SK-N-MC (cell line): Measurements from ENCODE around the gene GRB10.

Experiments used
- DNase-seq: peaks from one replicate; pipeline ENCODE4 v3.0.0-alpha.2; 2011; ENCODE audit warnings: low read depth, low spot score
- H3K27ac ChIP-seq: fragments of 200-600 bp; sonication (generic); 2 replicates; pipeline ENCODE4 v1.5.1; 2016; ENCODE audit warnings: mixed run types
- H3K36me3 ChIP-seq: fragments of 200-600 bp; sonication (generic); 2 replicates; pipeline ENCODE4 v1.6.1; 2017; ENCODE audit warnings: antibody characterized with exemption, low read length, mixed read lengths; ENCODE audit not compliant: insufficient read depth
- H3K4me3 ChIP-seq: fragments of 200-600 bp; sonication (generic); 2 replicates; pipeline ENCODE4 v1.5.1; 2016
- H3K9ac ChIP-seq: fragments of 200-600 bp; sonication (generic); 2 replicates; pipeline ENCODE4 v1.8.0; 2017; ENCODE audit warnings: mixed run types, mixed read lengths; ENCODE audit not compliant: insufficient read length
- H3K9me3 ChIP-seq: fragments of 200-600 bp; sonication (generic); 2 replicates; pipeline ENCODE4 v1.6.1; 2017; ENCODE audit warnings: low read depth, mild to moderate bottlenecking, antibody characterized with exemption, low read length, moderate library complexity, mixed read lengths
- EZH2 ChIP-seq: fragments of 200-600 bp; sonication (generic); IDR thresholded peaks from one replicate; pipeline ENCODE4 v1.6.1; 2017; ENCODE audit warnings: antibody characterized with exemption
- FOXP2 ChIP-seq: optimal IDR thresholded peaks from 2 replicates; pipeline ENCODE3; 2011; ENCODE audit warnings: mild to moderate bottlenecking, moderate library complexity; ENCODE audit not compliant: insufficient read depth; ENCODE audit errors: extremely low read length, control extremely low read depth
- POLR2AphosphoS5 ChIP-seq: IDR thresholded peaks from 2 replicates; pipeline ENCODE4 v1.6.1; 2012; ENCODE audit warnings: mild to moderate bottlenecking, low read depth, low read length, borderline replicate concordance

The GRB10 gene

GRCh38 chr7:50666124-50666496 is 116.6 kb downstream of the GRB10 start:
- no peak for TF ChIP-seq POLR2AphosphoS5
- no peak for TF ChIP-seq FOXP2
- TF ChIP-seq EZH2 = no peak
- Histone ChIP-seq H3K4me3 (no peak overlapping the region), H3K9ac (no peak overlapping the region), H3K27ac (no peak overlapping the region), H3K36me3 (peaks cover 74% of the 10 kb centered on the region), H3K9me3 (no peaks in the 10 kb centered on the region)
- DNase-seq = no peak

- H3K27ac ChIP-seq = no peak overlapping the region
- DNase-seq = no peak
Observed at GRCh38 chr7:50665403-50666123, 117.1 kb downstream of the GRB10 start.

GRCh38 chr7:50664937-50665336 is 117.8 kb downstream of the GRB10 start:
- Histone ChIP-seq H3K27ac (no peak overlapping the region), H3K4me3 (no peak overlapping the region), H3K9ac (no peak overlapping the region), H3K9me3 (no peaks in the 10 kb centered on the region), H3K36me3 (peaks cover 70% of the 10 kb centered on the region)
- DNase-seq = no peak
- no peak for TF ChIP-seq FOXP2
- no peak for TF ChIP-seq POLR2AphosphoS5
- no peak for TF ChIP-seq EZH2

More at GRCh38 chr7:50665403-50666123, 117.1 kb downstream of the GRB10 start:
- Histone ChIP-seq H3K36me3 (peaks cover 70% of the 10 kb centered on the region), H3K9me3 (no peaks in the 10 kb centered on the region), H3K9ac (no peak overlapping the region), H3K4me3 (no peak overlapping the region)
- TF ChIP-seq FOXP2 (no peak), POLR2AphosphoS5 (no peak), EZH2 (no peak)

- DNase-seq = no peak
- no peak overlapping the region for H3K27ac ChIP-seq
- H3K9me3 ChIP-seq = no peaks in the 10 kb centered on the region
Observed at GRCh38 chr7:50664461-50664922, 118.2 kb downstream of the GRB10 start.

GRCh38 chr7:50663396-50664102 is 119.1 kb downstream of the GRB10 start:
- H3K27ac ChIP-seq = no peak overlapping the region
- H3K9me3 ChIP-seq = no peaks in the 10 kb centered on the region
- H3K4me3 ChIP-seq = no peak overlapping the region
- DNase-seq = no peak
- TF ChIP-seq FOXP2 (no peak), POLR2AphosphoS5 (no peak), EZH2 (no peak)
- peaks cover 57% of the 10 kb centered on the region for H3K36me3 ChIP-seq
- no peak overlapping the region for H3K9ac ChIP-seq

More at GRCh38 chr7:50664461-50664922, 118.2 kb downstream of the GRB10 start:
- peaks cover 65% of the 10 kb centered on the region for H3K36me3 ChIP-seq
- TF ChIP-seq POLR2AphosphoS5 (no peak), FOXP2 (no peak), EZH2 (no peak)
- no peak overlapping the region for H3K9ac ChIP-seq
- no peak overlapping the region for H3K4me3 ChIP-seq

GRCh38 chr7:50662996-50663395 is 119.7 kb downstream of the GRB10 start:
- H3K9ac ChIP-seq = no peak overlapping the region
- H3K27ac ChIP-seq = no peak overlapping the region
- peaks cover 51% of the 10 kb centered on the region for H3K36me3 ChIP-seq
- no peak for TF ChIP-seq FOXP2
- TF ChIP-seq POLR2AphosphoS5 = no peak
- TF ChIP-seq EZH2 = no peak
- H3K9me3 ChIP-seq = no peaks in the 10 kb centered on the region
- H3K4me3 ChIP-seq = no peak overlapping the region
- DNase-seq = no peak

- Histone ChIP-seq H3K9ac (no peak overlapping the region), H3K4me3 (no peak overlapping the region), H3K36me3 (peaks cover 43% of the 10 kb centered on the region), H3K9me3 (no peaks in the 10 kb centered on the region), H3K27ac (no peak overlapping the region)
- no peak for TF ChIP-seq POLR2AphosphoS5
- no peak for TF ChIP-seq FOXP2
- TF ChIP-seq EZH2 = no peak
- DNase-seq = no peak
Observed at GRCh38 chr7:50662041-50662694, 120.5 kb downstream of the GRB10 start.
